ENCODE data around the gene SUMF1.

- TF ChIP-seq, protein P1, sequence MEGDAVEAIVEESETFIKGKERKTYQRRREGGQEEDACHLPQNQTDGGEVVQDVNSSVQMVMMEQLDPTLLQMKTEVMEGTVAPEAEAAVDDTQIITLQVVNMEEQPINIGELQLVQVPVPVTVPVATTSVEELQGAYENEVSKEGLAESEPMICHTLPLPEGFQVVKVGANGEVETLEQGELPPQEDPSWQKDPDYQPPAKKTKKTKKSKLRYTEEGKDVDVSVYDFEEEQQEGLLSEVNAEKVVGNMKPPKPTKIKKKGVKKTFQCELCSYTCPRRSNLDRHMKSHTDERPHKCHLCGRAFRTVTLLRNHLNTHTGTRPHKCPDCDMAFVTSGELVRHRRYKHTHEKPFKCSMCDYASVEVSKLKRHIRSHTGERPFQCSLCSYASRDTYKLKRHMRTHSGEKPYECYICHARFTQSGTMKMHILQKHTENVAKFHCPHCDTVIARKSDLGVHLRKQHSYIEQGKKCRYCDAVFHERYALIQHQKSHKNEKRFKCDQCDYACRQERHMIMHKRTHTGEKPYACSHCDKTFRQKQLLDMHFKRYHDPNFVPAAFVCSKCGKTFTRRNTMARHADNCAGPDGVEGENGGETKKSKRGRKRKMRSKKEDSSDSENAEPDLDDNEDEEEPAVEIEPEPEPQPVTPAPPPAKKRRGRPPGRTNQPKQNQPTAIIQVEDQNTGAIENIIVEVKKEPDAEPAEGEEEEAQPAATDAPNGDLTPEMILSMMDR (IDR thresholded peaks at IDR 0.05; ENCODE audit: low read length) = no peak
- no peak for TF ChIP-seq EZH2 (IDR thresholded peaks at IDR 0.05; ENCODE audit: borderline replicate concordance, low read length)
Observed at GRCh38 chr3:4335840-4336562, 131.1 kb downstream of the SUMF1 start.

All from OCI-LY1 (cell line).